CD4-positive, alpha-beta T cell treated with Interleukin-1 beta for 1 hour (primary cell): ENCODE results near the gene FAM131B.

Experiments
- DNase-seq, 2 donors: peaks; one replicate each; pipeline ENCODE4 v3.0.0-alpha.2; 2020 to 2022

FAM131B gene

GRCh38 chr7:143320620-143321019, 41.9 kb downstream of the FAM131B start:
- DNase-seq, result no peak

- no peak for DNase-seq
These were observed 43.9 kb downstream of the FAM131B start for GRCh38 chr7:143318661-143319060.

- DNase-seq, result no peak
These were observed 46.0 kb downstream of the FAM131B start for GRCh38 chr7:143316492-143316891.

- DNase-seq, result no peak
These were observed 46.7 kb downstream of the FAM131B start, which contains the start of gene CLCN1 for GRCh38 chr7:143315776-143316175. Gene CLCN1 (plus strand): TSS chr7:143316111. CDS start chr7:143316213, 102 bp downstream.

- DNase-seq, result no peak
These were observed 48.4 kb downstream of the FAM131B start for GRCh38 chr7:143314127-143314526.

GRCh38 chr7:143308632-143309031, 53.9 kb downstream of the FAM131B start:
- no peak for DNase-seq

GRCh38 chr7:143305423-143306070, 57.0 kb downstream of the FAM131B start:
- DNase-seq, result peak; percentile 66 to 73

- no peak for DNase-seq
These were observed 57.6 kb downstream of the FAM131B start for GRCh38 chr7:143304938-143305337.

GRCh38 chr7:143303733-143304132, 58.8 kb downstream of the FAM131B start:
- DNase-seq, result no peak
